ENCODE measurements around the gene ITPR2. TPM values are rescaled to one million over a fixed set of nuclear protein-coding genes. Genes with fewer than 3 reads are reported as not detected.
"Not testable (repeated sequence)": the region's sequence is repeated elsewhere in the genome, so short reads cannot be mapped to it uniquely, and the experiment has no call there.

ITPR2 gene
- total RNA-seq, 3 donors from 2014 or later: 18.2 to 26.7 (median 21.0) TPM

DNA sequence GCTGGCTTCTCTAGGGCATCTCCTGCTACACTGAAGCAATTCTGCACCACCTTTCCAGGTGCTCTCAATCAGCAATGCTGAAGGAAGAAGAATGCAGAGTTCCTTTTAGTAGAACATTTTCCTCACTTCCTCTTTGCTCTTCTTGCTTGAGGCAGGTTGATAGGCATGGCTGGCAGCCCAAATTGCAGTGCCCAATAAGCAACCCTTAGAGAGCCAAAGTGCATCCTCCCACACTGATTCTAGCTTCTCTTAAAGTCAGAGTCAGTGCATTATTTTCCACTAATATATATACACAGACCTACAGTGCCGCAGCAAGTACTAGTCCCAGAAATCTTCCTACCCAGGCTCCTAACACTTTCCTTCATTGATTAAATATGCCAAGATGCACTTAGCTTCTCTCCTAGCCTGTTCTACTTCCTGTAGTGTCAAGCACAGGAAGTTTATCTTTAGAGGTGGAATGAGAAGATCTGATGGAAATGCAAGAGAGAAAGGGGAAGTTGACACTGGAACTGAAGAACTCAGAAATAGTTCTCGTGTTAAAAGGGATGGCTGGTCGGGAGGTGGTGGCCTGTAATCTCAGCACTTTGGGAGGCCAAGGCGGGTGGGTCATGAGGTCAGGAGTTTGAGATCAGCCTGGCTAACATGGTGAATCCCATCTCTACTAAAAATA is 504.9 kb downstream of the ITPR2 start:
- H3K9me3 Mint-ChIP-seq: peaks cover 15% of the 10 kb centered on the region
- H3K4me3 Mint-ChIP-seq: no peak overlapping the region
- DNase-seq (no peak), ATAC-seq (no peak)
- H3K36me3 Mint-ChIP-seq (ENCODE audit: insufficient read depth): no peaks in the 10 kb centered on the region
- no peaks in the 10 kb centered on the region for H3K27me3 Mint-ChIP-seq (ENCODE audit: low read depth)
- peaks cover 2% of the 10 kb centered on the region for H3K4me1 Mint-ChIP-seq (ENCODE audit: low read depth)

DNA sequence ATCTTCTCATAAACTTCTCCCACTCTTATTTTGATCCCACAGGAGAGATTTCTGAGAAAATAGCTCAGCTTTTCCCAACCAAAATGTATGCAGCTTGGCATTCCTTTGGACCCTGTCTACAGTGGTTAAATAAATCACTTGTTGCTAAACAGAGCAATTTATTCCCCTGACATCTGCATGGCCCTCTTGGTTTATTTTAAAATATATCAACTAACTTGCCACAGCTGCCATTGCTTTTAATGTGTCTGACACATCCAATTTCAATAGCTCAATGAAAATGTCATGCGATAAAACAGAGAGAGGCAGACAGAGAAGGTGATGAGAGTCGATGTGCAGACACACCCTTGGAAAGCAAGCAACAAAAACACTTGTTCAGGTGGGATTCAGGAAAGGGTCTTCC is 509.3 kb downstream of the ITPR2 start:
- DNase-seq (no peak), ATAC-seq (no peak)
- Mint-ChIP-seq H3K4me3 (no peak overlapping the region), H3K9me3 (peaks cover 5% of the 10 kb centered on the region), H3K4me1 (ENCODE audit: low read depth) (peaks cover 2% of the 10 kb centered on the region), H3K27me3 (ENCODE audit: low read depth) (peaks cover 7% of the 10 kb centered on the region), H3K36me3 (ENCODE audit: insufficient read depth) (no peaks in the 10 kb centered on the region)

DNA sequence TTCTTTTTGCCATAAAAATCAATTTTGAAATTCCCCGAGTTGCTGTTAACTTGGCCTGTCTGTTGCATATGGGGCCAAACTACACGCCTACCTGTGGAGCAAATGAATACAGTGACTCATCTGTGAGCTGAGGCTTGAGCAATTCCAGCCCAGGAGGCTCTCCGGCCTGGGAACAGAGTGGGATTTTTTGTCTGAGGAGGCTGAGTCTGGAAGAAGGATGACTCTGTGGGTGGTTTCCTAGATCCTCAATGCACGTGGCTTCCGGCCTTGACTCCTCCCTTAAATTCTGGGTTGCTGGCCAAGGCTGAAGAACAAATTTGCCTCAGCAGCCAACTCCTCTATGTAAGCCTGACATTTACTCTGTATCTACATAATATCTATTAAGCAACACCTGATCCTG is 513.5 kb downstream of the ITPR2 start:
- Mint-ChIP-seq H3K4me3 (no peak overlapping the region), H3K9me3 (peaks cover 15% of the 10 kb centered on the region), H3K27me3 (ENCODE audit: low read depth) (peaks cover 16% of the 10 kb centered on the region), H3K4me1 (ENCODE audit: low read depth) (peaks cover 4% of the 10 kb centered on the region), H3K36me3 (ENCODE audit: insufficient read depth) (no peaks in the 10 kb centered on the region)
- no peak for ATAC-seq
- DNase-seq: no peak

DNA sequence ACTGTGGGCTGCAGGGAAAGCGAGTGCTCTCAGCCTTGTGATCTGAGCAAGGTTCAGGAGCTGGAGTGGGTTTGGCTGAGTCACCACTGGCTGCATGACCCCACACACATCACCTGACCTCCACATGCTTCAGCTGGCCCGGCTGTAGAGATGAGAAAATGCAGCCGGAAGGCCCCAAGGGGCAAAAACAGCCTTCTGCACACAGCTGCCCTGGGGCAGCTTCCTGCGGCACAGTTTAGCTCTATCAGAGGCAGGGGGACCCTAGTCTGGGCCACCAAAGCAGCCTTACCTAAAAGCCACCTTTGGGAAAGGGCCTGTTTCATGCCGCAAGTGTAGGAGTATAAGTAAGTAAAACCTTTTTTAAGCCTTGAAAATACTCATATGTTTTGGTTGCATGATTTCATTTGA is 514.3 kb downstream of the ITPR2 start:
- ATAC-seq (no peak), DNase-seq (no peak)
- peaks cover 21% of the 10 kb centered on the region for H3K9me3 Mint-ChIP-seq
- H3K36me3 Mint-ChIP-seq (ENCODE audit: insufficient read depth): no peaks in the 10 kb centered on the region
- peaks cover 16% of the 10 kb centered on the region for H3K27me3 Mint-ChIP-seq (ENCODE audit: low read depth)
- H3K4me3 Mint-ChIP-seq: no peak overlapping the region
- peaks cover 4% of the 10 kb centered on the region for H3K4me1 Mint-ChIP-seq (ENCODE audit: low read depth)

DNA sequence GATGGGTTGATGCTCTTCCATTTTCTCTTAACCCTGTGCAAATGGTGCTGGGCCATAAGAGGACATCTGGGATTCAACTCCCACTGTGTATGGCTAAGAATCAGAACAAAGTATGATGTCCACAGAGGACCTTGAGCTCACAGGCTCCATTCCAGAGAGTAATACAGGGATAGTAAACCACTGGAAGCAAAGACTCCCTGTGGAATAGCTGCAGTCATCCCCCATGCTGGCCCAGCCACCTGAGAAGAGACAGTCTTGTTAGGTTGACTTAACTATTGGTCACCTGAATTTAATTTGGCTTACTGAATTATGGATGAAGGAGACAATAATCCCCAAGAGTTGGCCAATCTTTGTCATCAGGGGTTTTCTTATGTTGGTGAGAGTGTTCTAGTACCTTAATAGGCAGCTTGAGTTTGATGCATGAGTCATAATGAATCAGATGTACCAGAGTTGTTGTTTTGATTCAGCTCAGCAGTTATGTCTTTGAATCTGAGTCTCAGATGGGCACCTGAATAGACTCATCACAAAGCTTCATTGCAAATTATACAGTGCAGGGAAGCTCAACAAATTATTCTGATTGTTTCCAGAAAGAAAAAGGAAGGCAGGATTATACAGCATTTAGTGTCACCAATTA is 514.9 kb downstream of the ITPR2 start:
- Mint-ChIP-seq H3K36me3 (ENCODE audit: insufficient read depth) (no peaks in the 10 kb centered on the region), H3K4me3 (no peak overlapping the region), H3K9me3 (peaks cover 27% of the 10 kb centered on the region), H3K4me1 (ENCODE audit: low read depth) (peaks cover 4% of the 10 kb centered on the region), H3K27me3 (ENCODE audit: low read depth) (peaks cover 16% of the 10 kb centered on the region)
- DNase-seq: no peak
- peak; percentile 88 to 95 for ATAC-seq

DNA sequence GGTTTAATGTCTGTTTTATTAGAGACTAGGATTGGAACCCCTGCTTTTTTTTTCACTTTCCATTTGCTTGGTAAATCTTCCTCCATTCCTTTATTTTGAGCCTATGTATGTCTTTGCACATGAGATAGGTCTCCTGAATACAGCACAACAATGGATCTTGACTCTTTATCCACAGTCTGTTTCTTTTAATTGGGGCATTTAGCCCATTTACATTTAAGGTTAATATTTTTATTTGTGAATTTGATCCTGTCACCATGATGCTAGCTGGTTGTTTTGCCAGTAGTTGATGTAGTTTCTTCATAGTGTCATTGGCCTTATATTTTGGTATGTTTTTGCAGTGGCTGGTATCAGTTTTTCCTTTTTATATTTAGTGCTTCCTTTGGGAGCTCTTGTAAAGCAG is 518.9 kb downstream of the ITPR2 start:
- H3K36me3 Mint-ChIP-seq (ENCODE audit: insufficient read depth); H3K27me3 Mint-ChIP-seq (ENCODE audit: low read depth); ATAC-seq; H3K4me1 Mint-ChIP-seq (ENCODE audit: low read depth); DNase-seq; H3K4me3 Mint-ChIP-seq: not testable (repeated sequence)
- peaks cover 29% of the 10 kb centered on the region for H3K9me3 Mint-ChIP-seq

DNA sequence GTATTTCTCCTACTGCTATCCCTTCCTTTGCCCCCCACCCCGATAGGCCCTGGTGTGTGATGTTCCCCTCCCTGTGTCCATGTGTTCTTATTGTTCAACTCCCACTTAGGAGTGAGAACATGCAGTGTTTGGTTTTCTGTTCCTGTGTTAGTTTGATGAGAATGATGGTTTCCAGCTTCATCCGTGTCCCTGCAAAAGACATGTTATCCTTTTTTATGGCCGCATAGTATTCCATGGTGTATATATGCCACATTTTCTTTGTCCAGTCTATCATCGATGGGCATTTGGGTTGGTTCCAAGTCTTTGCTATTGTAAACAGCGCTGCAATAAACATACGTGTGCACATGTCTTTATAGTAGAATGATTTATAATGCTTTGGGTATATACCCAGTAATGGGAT is 522.5 kb downstream of the ITPR2 start:
- not testable (repeated sequence) for H3K4me3 Mint-ChIP-seq; H3K4me1 Mint-ChIP-seq (ENCODE audit: low read depth); ATAC-seq; H3K27me3 Mint-ChIP-seq (ENCODE audit: low read depth); H3K36me3 Mint-ChIP-seq (ENCODE audit: insufficient read depth); DNase-seq
- H3K9me3 Mint-ChIP-seq: peaks cover 30% of the 10 kb centered on the region

DNA sequence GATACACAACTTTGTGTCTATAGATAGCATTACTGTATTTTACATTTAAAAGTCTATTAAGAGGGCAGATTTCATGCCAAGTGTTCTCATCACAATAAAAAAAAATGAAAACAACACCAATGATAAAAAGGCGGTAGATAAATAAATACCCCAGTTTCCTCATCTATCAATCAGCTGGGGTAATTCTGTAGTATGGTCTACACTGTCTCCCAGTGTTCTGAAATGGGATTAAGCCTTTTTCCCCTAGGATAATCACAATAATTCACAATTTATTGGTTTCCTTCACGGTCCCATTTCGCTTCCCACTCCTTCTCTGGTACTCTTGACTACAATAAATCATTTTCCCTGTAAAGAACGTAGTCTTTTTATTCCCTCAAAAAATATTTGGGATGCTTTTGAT is 523.4 kb downstream of the ITPR2 start:
- Mint-ChIP-seq H3K4me3 (no peak overlapping the region), H3K9me3 (peaks cover 25% of the 10 kb centered on the region), H3K4me1 (ENCODE audit: low read depth) (no peaks in the 10 kb centered on the region), H3K27me3 (ENCODE audit: low read depth) (peaks cover 6% of the 10 kb centered on the region), H3K36me3 (ENCODE audit: insufficient read depth) (no peaks in the 10 kb centered on the region)
- ATAC-seq: no peak
- DNase-seq: no peak

DNA sequence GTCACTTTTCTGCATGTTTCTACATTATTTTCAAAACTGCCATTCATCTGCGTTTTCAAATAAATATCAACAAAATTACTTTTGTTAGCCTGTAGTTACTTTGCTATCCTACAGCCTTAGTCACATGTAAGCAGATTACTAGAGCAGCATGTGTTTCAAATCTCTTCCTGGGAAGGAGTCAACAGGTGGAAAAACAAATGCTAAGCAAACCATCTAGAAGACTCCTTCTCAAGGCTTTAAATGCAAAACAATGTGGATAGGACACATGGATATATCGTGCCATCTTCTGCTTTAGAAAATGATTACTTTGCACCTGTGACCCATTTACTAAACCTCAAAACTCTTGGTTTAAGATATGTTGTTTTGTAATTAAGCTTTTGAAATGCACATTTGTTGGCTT is 528.7 kb downstream of the ITPR2 start:
- DNase-seq: no peak
- Mint-ChIP-seq H3K9me3 (peaks cover 5% of the 10 kb centered on the region), H3K4me3 (no peak overlapping the region), H3K27me3 (ENCODE audit: low read depth) (peaks cover 6% of the 10 kb centered on the region), H3K4me1 (ENCODE audit: low read depth) (peaks cover 5% of the 10 kb centered on the region), H3K36me3 (ENCODE audit: insufficient read depth) (no peaks in the 10 kb centered on the region)
- ATAC-seq: no peak

DNA sequence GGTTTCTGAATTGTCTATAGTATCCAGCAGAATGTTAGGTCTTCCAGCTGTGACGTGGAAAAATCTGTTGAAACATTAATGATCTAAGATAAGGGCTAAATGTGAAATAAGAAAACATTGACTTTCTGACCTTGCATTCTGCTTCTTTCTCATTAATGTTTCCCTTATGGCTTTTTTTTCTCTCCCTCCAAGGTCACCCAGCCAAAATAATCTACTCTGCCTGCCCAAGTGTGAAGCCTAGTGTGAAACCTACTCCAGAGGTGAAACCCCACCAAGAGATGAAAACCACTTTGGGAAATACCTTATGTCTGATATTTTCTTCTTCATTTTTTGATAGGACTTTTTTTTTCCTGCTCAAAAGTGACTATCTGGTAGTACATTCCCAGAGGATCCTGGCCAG is 529.6 kb downstream of the ITPR2 start:
- ATAC-seq (no peak), DNase-seq (no peak)
- H3K4me3 Mint-ChIP-seq: no peak overlapping the region
- no peaks in the 10 kb centered on the region for H3K36me3 Mint-ChIP-seq (ENCODE audit: insufficient read depth)
- H3K27me3 Mint-ChIP-seq (ENCODE audit: low read depth): peaks cover 6% of the 10 kb centered on the region
- peaks cover 5% of the 10 kb centered on the region for H3K9me3 Mint-ChIP-seq
- H3K4me1 Mint-ChIP-seq (ENCODE audit: low read depth): peaks cover 13% of the 10 kb centered on the region

DNA sequence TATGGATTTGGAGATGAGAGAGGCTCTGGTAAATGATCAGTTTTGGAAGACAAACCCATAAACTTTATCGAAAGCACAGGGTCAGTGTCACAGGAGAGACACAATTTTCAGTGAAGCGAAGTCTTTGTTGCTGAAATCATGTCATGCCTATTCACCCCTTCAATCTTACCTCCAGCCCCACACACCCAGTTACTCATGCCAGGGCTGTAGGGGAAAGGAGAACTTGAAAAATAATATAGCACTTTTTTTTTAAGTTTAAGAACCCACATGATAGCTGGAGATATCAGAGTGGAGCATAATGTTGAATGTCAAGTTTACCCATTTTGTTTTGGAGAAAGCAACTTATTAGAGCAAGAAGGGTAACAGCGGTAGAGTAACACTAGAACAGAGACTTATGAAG is 530.2 kb downstream of the ITPR2 start:
- H3K9me3 Mint-ChIP-seq: peaks cover 5% of the 10 kb centered on the region
- no peak overlapping the region for H3K4me3 Mint-ChIP-seq
- ATAC-seq (no peak), DNase-seq (no peak)
- peaks cover 20% of the 10 kb centered on the region for H3K4me1 Mint-ChIP-seq (ENCODE audit: low read depth)
- H3K36me3 Mint-ChIP-seq (ENCODE audit: insufficient read depth): no peaks in the 10 kb centered on the region
- H3K27me3 Mint-ChIP-seq (ENCODE audit: low read depth): peaks cover 6% of the 10 kb centered on the region

DNA sequence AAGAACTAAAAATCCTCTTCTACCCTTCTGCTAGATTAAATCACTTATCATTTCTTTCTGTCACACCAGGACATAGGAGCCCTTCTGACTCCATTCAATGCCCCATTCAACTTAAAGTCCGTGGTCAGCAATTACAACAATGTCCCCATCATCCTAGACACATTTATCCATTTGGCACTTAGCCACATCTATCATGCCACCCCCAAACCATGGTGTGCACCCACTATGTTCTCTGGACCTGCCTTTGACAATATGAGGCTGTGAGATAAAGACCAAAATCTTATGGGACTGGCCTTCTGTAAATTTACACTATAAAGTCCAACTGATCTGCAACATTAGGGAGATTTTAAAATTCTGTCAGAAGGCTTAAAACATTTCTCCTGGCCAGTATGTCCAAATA is 533.2 kb downstream of the ITPR2 start:
- DNase-seq (no peak), ATAC-seq (no peak)
- Mint-ChIP-seq H3K4me1 (ENCODE audit: low read depth) (peaks cover 20% of the 10 kb centered on the region), H3K4me3 (peak overlapping the region; percentile 7), H3K36me3 (ENCODE audit: insufficient read depth) (no peaks in the 10 kb centered on the region), H3K9me3 (no peaks in the 10 kb centered on the region), H3K27me3 (ENCODE audit: low read depth) (no peaks in the 10 kb centered on the region)

DNA sequence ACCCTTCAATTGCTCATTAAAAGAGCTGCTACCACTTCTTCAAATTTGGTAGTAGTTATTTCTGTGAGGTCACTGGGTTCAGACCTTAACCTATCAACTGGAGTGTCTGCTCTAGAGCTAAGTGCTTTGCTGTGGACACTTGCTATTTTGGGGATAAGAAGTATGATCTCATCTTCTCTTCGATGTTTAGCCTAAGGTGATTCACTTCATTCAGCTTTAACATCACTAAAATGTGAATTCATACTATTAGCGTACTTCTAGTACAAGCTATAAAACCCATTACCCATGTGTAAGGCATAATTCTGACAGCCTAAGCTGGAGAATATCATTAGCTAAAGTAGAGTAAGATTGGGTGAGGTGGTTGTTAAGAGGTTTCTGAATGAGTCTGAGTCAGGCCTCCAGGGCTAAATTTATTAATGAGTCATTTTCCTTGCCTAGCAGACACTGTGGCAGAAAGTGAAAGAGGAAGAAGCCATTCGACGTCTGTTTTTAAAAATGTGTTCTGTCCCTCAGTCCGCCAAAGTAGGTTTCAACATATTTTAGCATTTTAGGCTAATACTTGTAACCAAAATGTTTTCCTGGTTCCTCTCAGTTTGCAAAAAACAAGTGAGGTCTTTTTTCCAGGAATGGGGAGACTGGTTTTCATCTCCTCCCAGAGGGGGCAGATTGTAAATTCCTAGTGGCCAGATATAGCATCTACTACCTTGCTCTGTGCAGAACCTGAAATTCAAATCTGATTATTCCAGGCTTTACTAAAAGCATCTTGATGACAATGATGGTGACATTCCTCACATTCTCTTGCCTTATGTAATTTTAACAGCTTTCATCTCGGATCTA is 534.0 kb downstream of the ITPR2 start:
- peaks cover 20% of the 10 kb centered on the region for H3K4me1 Mint-ChIP-seq (ENCODE audit: low read depth)
- DNase-seq: no peak
- H3K9me3 Mint-ChIP-seq: no peaks in the 10 kb centered on the region
- H3K27me3 Mint-ChIP-seq (ENCODE audit: low read depth): no peaks in the 10 kb centered on the region
- H3K36me3 Mint-ChIP-seq (ENCODE audit: insufficient read depth): no peaks in the 10 kb centered on the region
- peak; percentile 92 to 94 for ATAC-seq
- H3K4me3 Mint-ChIP-seq: peak overlapping the region; percentile 25

DNA sequence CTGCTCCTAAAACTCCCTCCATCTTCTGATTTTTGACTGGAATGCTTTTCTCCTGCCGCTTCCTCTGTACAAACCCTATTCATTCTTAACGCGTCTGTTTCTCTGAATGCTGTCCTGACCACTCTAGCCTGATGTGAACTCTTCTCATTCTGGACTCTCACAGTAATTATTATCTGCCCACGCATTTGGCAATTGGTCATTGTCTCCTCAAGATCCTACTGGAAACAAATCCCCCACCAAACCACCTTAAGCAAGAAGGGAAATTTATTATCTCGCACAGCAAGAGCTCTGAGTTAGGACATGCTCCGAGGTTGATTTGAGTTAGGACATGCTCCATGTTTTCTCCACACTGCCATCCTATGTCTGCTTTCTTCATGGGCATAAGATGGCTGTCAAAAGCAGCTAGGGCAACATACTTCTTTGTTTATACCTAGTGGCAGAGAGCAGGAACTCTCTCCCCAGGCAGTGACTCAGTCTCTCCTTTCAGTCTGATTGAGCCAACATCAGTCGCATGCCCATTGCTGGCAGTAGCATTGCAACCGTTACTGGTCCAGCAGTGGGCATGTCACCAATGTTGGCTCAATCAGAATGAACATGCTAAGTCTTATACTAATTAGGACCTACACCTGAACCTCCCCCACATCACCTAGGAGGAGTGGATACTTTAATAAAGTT is 535.5 kb downstream of the ITPR2 start:
- DNase-seq (no peak), ATAC-seq (no peak)
- Mint-ChIP-seq H3K36me3 (ENCODE audit: insufficient read depth) (no peaks in the 10 kb centered on the region), H3K4me1 (ENCODE audit: low read depth) (peaks cover 20% of the 10 kb centered on the region), H3K9me3 (no peaks in the 10 kb centered on the region), H3K27me3 (ENCODE audit: low read depth) (no peaks in the 10 kb centered on the region), H3K4me3 (no peak overlapping the region)

All from activated T-cell treated with anti-CD3 and anti-CD28 coated beads, Interleukin-2, amount 50 U/mL, for 4 hours (primary cell).